Neuronal stem cell (in vitro differentiated cells): ENCODE results near the gene CHN1.

Experiments
- DNase-seq: peaks from one replicate; pipeline ENCODE4 v3.0.0-alpha.2; 2013; ENCODE audit warnings: low spot score
- H2AFZ ChIP-seq: one replicate; pipeline ENCODE4 v1.6.1; 2013; ENCODE audit warnings: mild to moderate bottlenecking, low read length, inconsistent platforms
- H2AK5ac ChIP-seq: 2 replicates; pipeline ENCODE4 v1.6.1; 2013; ENCODE audit warnings: low read depth, mild to moderate bottlenecking, inconsistent platforms, low read length, moderate library complexity, mixed read lengths
- H2BK120ac ChIP-seq: 2 replicates; pipeline ENCODE4 v1.6.1; 2013; ENCODE audit warnings: low read depth, mild to moderate bottlenecking, inconsistent platforms, low read length, moderate library complexity, mixed read lengths
- H2BK12ac ChIP-seq: one replicate; pipeline ENCODE4 v1.6.1; 2013; ENCODE audit warnings: low read length, inconsistent platforms
- H2BK15ac ChIP-seq: 2 replicates; pipeline ENCODE4 v1.6.1; 2013; ENCODE audit warnings: mild to moderate bottlenecking, low read length, inconsistent platforms, mixed read lengths
- H2BK5ac ChIP-seq: one replicate; pipeline ENCODE4 v1.6.1; 2013; ENCODE audit warnings: inconsistent platforms, mild to moderate bottlenecking, low read length, moderate library complexity
- H3K14ac ChIP-seq: one replicate; pipeline ENCODE4 v1.6.1; 2013; ENCODE audit warnings: low read length, inconsistent platforms
- H3K18ac ChIP-seq: 2 replicates; pipeline ENCODE4 v1.6.1; 2013; ENCODE audit warnings: low read length, inconsistent platforms
- H3K23ac ChIP-seq: 2 replicates; pipeline ENCODE4 v1.6.1; 2013; ENCODE audit warnings: low read depth, mild to moderate bottlenecking, mixed read lengths, low read length, inconsistent platforms; ENCODE audit not compliant: poor library complexity
- H3K27ac ChIP-seq: replicated peaks from 3 replicates; pipeline ENCODE4 v1.5.1; 2013; ENCODE audit warnings: low read length, inconsistent platforms
- H3K27me3 ChIP-seq, 3 experiments: 2 replicates each; pipeline ENCODE4 v1.6.1; 2013; ENCODE audit warnings: low read length in 3 of 3, mild to moderate bottlenecking in 2 of 3, inconsistent platforms in 1 of 3, low read depth in 1 of 3, mixed read lengths in 1 of 3, moderate library complexity in 1 of 3; ENCODE audit not compliant: control insufficient read depth in 3 of 3, insufficient read depth in 3 of 3
- H3K36me3 ChIP-seq, 2 donors: replicated peaks in 1 of 2; 2 replicates each; pipeline ENCODE4 v1.6.1; 2013; ENCODE audit warnings: low read length in 2 of 2; ENCODE audit not compliant: control insufficient read depth in 2 of 2, insufficient read depth in 2 of 2
- H3K4ac ChIP-seq: 2 replicates; pipeline ENCODE4 v1.6.1; 2013; ENCODE audit warnings: inconsistent platforms, mild to moderate bottlenecking, low read length, moderate library complexity
- H3K4me1 ChIP-seq, 2 donors: 1 replicate in 1 of 2; 2 replicates in 1 of 2; pipeline ENCODE4 v1.6.1; 2013; ENCODE audit warnings: low read length in 2 of 2, low read depth in 1 of 2; ENCODE audit not compliant: control insufficient read depth in 2 of 2, insufficient read depth in 1 of 2
- H3K4me2 ChIP-seq: one replicate; pipeline ENCODE4 v1.6.1; 2013; ENCODE audit warnings: mild to moderate bottlenecking, low read length, inconsistent platforms; ENCODE audit not compliant: insufficient read depth, poor library complexity, severe bottlenecking
- H3K4me3 ChIP-seq, 2 donors: 2 replicates each; pipeline ENCODE4 v1.5.1; 2013; ENCODE audit warnings: low read length in 2 of 2, mild to moderate bottlenecking in 2 of 2, inconsistent platforms in 1 of 2, moderate library complexity in 1 of 2
- H3K79me1 ChIP-seq: one replicate; pipeline ENCODE4 v1.6.1; 2013; ENCODE audit warnings: low read depth, mild to moderate bottlenecking, inconsistent platforms, low read length, moderate library complexity
- H3K9ac ChIP-seq: one replicate; pipeline ENCODE4 v1.6.1; 2013; ENCODE audit warnings: mild to moderate bottlenecking, low read depth, low read length, inconsistent platforms; ENCODE audit not compliant: poor library complexity
- H3K9me3 ChIP-seq, 2 donors: replicated peaks in 1 of 2; 2 replicates each; pipeline versions ENCODE3 to v1.6.1; 2013; ENCODE audit warnings: low read length in 2 of 2, mild to moderate bottlenecking in 2 of 2, inconsistent platforms in 1 of 2, low read depth in 1 of 2, mixed read lengths in 1 of 2, moderate library complexity in 1 of 2; ENCODE audit not compliant: control insufficient read depth in 2 of 2, insufficient read depth in 1 of 2
- H4K8ac ChIP-seq: one replicate; pipeline ENCODE4 v1.6.1; 2013; ENCODE audit warnings: low read depth, mild to moderate bottlenecking, inconsistent platforms, low read length, moderate library complexity
- H4K91ac ChIP-seq: one replicate; pipeline ENCODE4 v1.6.1; 2013; ENCODE audit warnings: low read length, low read depth, mild to moderate bottlenecking, inconsistent platforms; ENCODE audit not compliant: poor library complexity
- WGBS, 2 donors: extraction: QIAGEN DNeasy Blood & Tissue Kit; methylation state at CpG; one replicate each; pipeline ENCODE4 v1.1.7; 2013; ENCODE audit warnings: missing lambda C conversion rate in 2 of 2, mixed read lengths in 1 of 2; ENCODE audit not compliant: insufficient read length in 2 of 2, insufficient replicate concordance in 1 of 2; ENCODE audit errors: extremely low coverage in 2 of 2; 5-methylcytosine and 5-hydroxymethylcytosine counted together

The CHN1 gene

GRCh38 chr2:174835797-174836255, 169.4 kb downstream of the CHN1 start:
- Histone ChIP-seq H2AK5ac (no peak overlapping the region), H3K18ac (no peak overlapping the region), H3K27ac (peak overlapping the region; percentile 44), H3K79me1 (no peaks in the 10 kb centered on the region), H4K8ac (no peak overlapping the region), H2BK5ac (no peak overlapping the region), H3K4ac (no peak overlapping the region), H2BK12ac (no peak overlapping the region), H3K14ac (no peak overlapping the region), H3K9ac (no peak overlapping the region), H4K91ac (no peak overlapping the region), H2BK120ac (no peak overlapping the region), H2BK15ac (no peak overlapping the region), H3K4me2 (no peak overlapping the region), H3K4me3 (no peak overlapping the region), H3K9me3 (peaks cover 0 to 28% of the 10 kb centered on the region in 2 donors), H3K4me1 (peaks cover 9 to 19% of the 10 kb centered on the region in 2 donors), H3K27me3 (no peaks in the 10 kb centered on the region), H3K36me3 (peaks cover 0 to 46% of the 10 kb centered on the region in 2 donors), H3K23ac (no peak overlapping the region), H2AFZ (peak overlapping the region; percentile 24)
- WGBS, 2 donors, result no CpG with 5 or more reads among the region's 2 CpGs
- DNase-seq, result no peak

DNA sequence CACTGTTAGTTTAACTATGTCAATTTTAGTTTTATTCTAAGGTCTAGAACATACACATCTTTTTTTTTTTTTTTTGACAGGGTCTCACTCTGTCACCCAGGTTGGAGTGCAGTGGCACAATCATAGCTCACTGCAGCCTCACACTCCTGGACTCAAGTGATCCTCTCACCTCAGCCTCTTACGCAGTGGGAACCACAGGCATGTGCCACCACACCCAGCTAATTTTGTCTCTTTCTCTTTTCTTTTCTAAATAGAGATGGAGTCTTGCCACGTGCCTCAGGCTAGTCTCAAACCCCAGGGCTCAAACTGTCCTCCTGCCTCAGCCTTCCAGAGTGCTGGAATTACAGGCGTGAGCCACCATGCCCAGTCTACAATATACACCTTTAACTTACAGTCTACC, 171.4 kb downstream of the CHN1 start:
- Histone ChIP-seq H4K8ac (no peak overlapping the region), H2BK120ac (no peak overlapping the region), H3K79me1 (no peaks in the 10 kb centered on the region), H3K4ac (no peak overlapping the region), H3K27ac (no peak overlapping the region), H3K18ac (no peak overlapping the region), H2AK5ac (no peak overlapping the region), H3K27me3 (no peaks in the 10 kb centered on the region), H2BK12ac (no peak overlapping the region), H3K4me2 (no peak overlapping the region), H4K91ac (no peak overlapping the region), H2BK15ac (no peak overlapping the region), H3K36me3 (peaks cover 3 to 48% of the 10 kb centered on the region in 2 donors), H3K23ac (no peak overlapping the region), H3K9me3 (peaks cover 0 to 28% of the 10 kb centered on the region in 2 donors), H3K14ac (no peak overlapping the region), H3K4me3 (no peak overlapping the region), H2AFZ (no peak overlapping the region), H3K4me1 (peaks cover 10 to 29% of the 10 kb centered on the region in 2 donors), H2BK5ac (no peak overlapping the region), H3K9ac (no peak overlapping the region)
- WGBS, 2 donors, result no CpG with 5 or more reads among the region's 3 CpGs
- DNase-seq, result no peak

GRCh38 chr2:174830561-174830960, 174.6 kb downstream of the CHN1 start:
- H3K9ac ChIP-seq, result no peak overlapping the region

GRCh38 chr2:174829550-174829949, 175.6 kb downstream of the CHN1 start:
- Histone ChIP-seq H3K14ac (no peak overlapping the region), H3K4ac (no peak overlapping the region), H3K36me3 (peaks cover 3 to 34% of the 10 kb centered on the region in 2 donors), H2AK5ac (no peak overlapping the region), H3K18ac (no peak overlapping the region), H4K8ac (no peak overlapping the region), H3K23ac (no peak overlapping the region), H2BK5ac (no peak overlapping the region), H3K9me3 (peaks cover 0 to 20% of the 10 kb centered on the region in 2 donors), H4K91ac (no peak overlapping the region), H2BK12ac (no peak overlapping the region), H3K27ac (no peak overlapping the region), H2AFZ (no peak overlapping the region), H3K4me1 (peaks cover 14 to 38% of the 10 kb centered on the region in 2 donors), H2BK120ac (no peak overlapping the region), H3K9ac (no peak overlapping the region), H2BK15ac (no peak overlapping the region), H3K79me1 (no peaks in the 10 kb centered on the region), H3K27me3 (no peaks in the 10 kb centered on the region), H3K4me3 (no peak overlapping the region), H3K4me2 (no peak overlapping the region)
- WGBS, 2 donors, result no CpG with 5 or more reads among the region's 3 CpGs
- no peak for DNase-seq

More at GRCh38 chr2:174830561-174830960, 174.6 kb downstream of the CHN1 start:
- H3K27me3 ChIP-seq, result no peaks in the 10 kb centered on the region
- peaks cover 0 to 26% of the 10 kb centered on the region in 2 donors for H3K9me3 ChIP-seq
- H2AK5ac ChIP-seq, result no peak overlapping the region
- peaks cover 3 to 39% of the 10 kb centered on the region in 2 donors for H3K36me3 ChIP-seq
- no CpG with 5 or more reads among the region's 6 CpGs for WGBS, 2 donors
- H3K4me1 ChIP-seq, result peaks cover 14 to 41% of the 10 kb centered on the region in 2 donors
- no peak overlapping the region for H2BK15ac ChIP-seq
- H2BK12ac ChIP-seq, result no peak overlapping the region
- no peak overlapping the region for H2BK120ac ChIP-seq
- H3K4ac ChIP-seq, result no peak overlapping the region
- no peak overlapping the region for H2BK5ac ChIP-seq
- no peak overlapping the region for H3K18ac ChIP-seq
- no peak overlapping the region for H3K27ac ChIP-seq
- peak overlapping the region in 1 of 2 donors; percentile 13 for H3K4me3 ChIP-seq
- no peak overlapping the region for H2AFZ ChIP-seq
- H4K91ac ChIP-seq, result no peak overlapping the region
- no peak overlapping the region for H3K4me2 ChIP-seq
- no peak for DNase-seq
- H4K8ac ChIP-seq, result no peak overlapping the region
- no peaks in the 10 kb centered on the region for H3K79me1 ChIP-seq
- H3K23ac ChIP-seq, result no peak overlapping the region
- H3K14ac ChIP-seq, result no peak overlapping the region
